Measurements from ENCODE around the gene POLR1E. TPM values are rescaled to one million over a fixed set of nuclear protein-coding genes. Genes with fewer than 3 reads are reported as not detected.
"Not testable (repeated sequence)": the region's sequence is repeated elsewhere in the genome, so short reads cannot be mapped to it uniquely, and the experiment has no call there.

POLR1E gene
- polyA plus RNA-seq, 3 donors: 23.2 to 26.6 (median 23.8) TPM

GRCh38 chr9:37496020-37496419 is 10.3 kb downstream of the POLR1E start:
- DNase-seq: no peak

GRCh38 chr9:37497320-37497719 is 11.6 kb downstream of the POLR1E start:
- no peak for DNase-seq

- no peak for DNase-seq
These were observed 12.7 kb downstream of the POLR1E start for GRCh38 chr9:37498457-37498856.

GRCh38 chr9:37499297-37499696 is 13.5 kb downstream of the POLR1E start:
- no peak for DNase-seq

- no peak for DNase-seq
These were observed 16.3 kb downstream of the POLR1E start for GRCh38 chr9:37501957-37502596.

GRCh38 chr9:37503736-37504135 is 18.0 kb downstream of the POLR1E start:
- no peak for DNase-seq

- DNase-seq: no peak
These were observed 18.9 kb downstream of the POLR1E start for GRCh38 chr9:37504605-37505004.

- DNase-seq: no peak
These were observed 21.9 kb downstream of the POLR1E start for GRCh38 chr9:37507566-37508134.

GRCh38 chr9:37508135-37508833 is 22.5 kb downstream of the POLR1E start:
- DNase-seq: no peak

- no peak for DNase-seq
These were observed 23.1 kb downstream of the POLR1E start for GRCh38 chr9:37508834-37509206.

GRCh38 chr9:37509536-37509935 is 23.8 kb downstream of the POLR1E start:
- no peak for DNase-seq

- not testable (repeated sequence) for DNase-seq
These were observed 24.3 kb downstream of the POLR1E start for GRCh38 chr9:37510053-37510452.

- DNase-seq: no peak
These were observed 25.6 kb downstream of the POLR1E start for GRCh38 chr9:37511016-37512010.

GRCh38 chr9:37512437-37512836 is 26.7 kb downstream of the POLR1E start:
- no peak for DNase-seq

- DNase-seq: not testable (repeated sequence)
These were observed 28.7 kb downstream of the POLR1E start for GRCh38 chr9:37514415-37514814.

- no peak for DNase-seq
These were observed 29.3 kb downstream of the POLR1E start for GRCh38 chr9:37514999-37515398.

GRCh38 chr9:37515620-37516258 is 30.0 kb downstream of the POLR1E start:
- no peak for DNase-seq

- no peak for DNase-seq
These were observed 32.2 kb downstream of the POLR1E start for GRCh38 chr9:37517923-37518322.

GRCh38 chr9:37520641-37521040 is 34.9 kb downstream of the POLR1E start:
- DNase-seq: no peak

- no peak for DNase-seq
These were observed 35.4 kb downstream of the POLR1E start for GRCh38 chr9:37521111-37521510.

GRCh38 chr9:37522971-37523370 is 37.2 kb downstream of the POLR1E start:
- DNase-seq: no peak

GRCh38 chr9:37523916-37524315 is 38.2 kb downstream of the POLR1E start:
- DNase-seq: no peak
